Lower lobe of right lung (tissue), 2 donors: ENCODE data around the gene UST. TPM values are rescaled to one million over a fixed set of nuclear protein-coding genes. Genes with fewer than 3 reads are reported as not detected.

Source experiments
- ATAC-seq, 2 donors: fragments of 200-7000 bp; cut with Tn5 transposase; one replicate each; pipeline ENCODE4 v1.9.1; 2020 to 2022; ENCODE audit warnings: mild to moderate bottlenecking in 2 of 2, moderate library complexity in 2 of 2
- DNase-seq: peaks from one replicate; pipeline ENCODE4 v3.0.0-alpha.2; 2020
- H3K27ac ChIP-seq: fragments of 200-600 bp; one replicate; pipeline ENCODE4 v1.8.0; 2022
- H3K27me3 ChIP-seq: fragments of 200-600 bp; one replicate; pipeline ENCODE4 v1.8.0; 2022; ENCODE audit warnings: low read depth
- H3K36me3 ChIP-seq: fragments of 200-600 bp; one replicate; pipeline ENCODE4 v1.8.0; 2022; ENCODE audit warnings: mild to moderate bottlenecking
- H3K4me1 ChIP-seq: fragments of 200-600 bp; one replicate; pipeline ENCODE4 v1.8.0; 2022
- H3K4me3 ChIP-seq: fragments of 200-600 bp; one replicate; pipeline ENCODE4 v1.8.0; 2022; ENCODE audit warnings: mild to moderate bottlenecking
- H3K9me3 ChIP-seq: fragments of 200-600 bp; one replicate; pipeline ENCODE4 v1.8.0; 2022
- CTCF ChIP-seq: fragments of 200-600 bp; IDR thresholded peaks from one replicate; pipeline ENCODE4 v1.8.0; 2022; ENCODE audit warnings: antibody characterized with exemption, mild to moderate bottlenecking
- intact Hi-C: fragments of 100-400 bp; cut with DNase I; formaldehyde crosslinking; loops from one replicate; pipeline ENCODE4 v1.11.0; 2022
- total RNA-seq: library from RNA; stranded (reverse); fragmentation: NEBNext Ultra II Directional; extraction: Animal tissue kit (Norgen Biotek cat#: 25700); gene quantifications from one replicate; pipeline ENCODE4 v1.2.1, GENCODE V29; 2021
- donor health status: DM: no; HTN: yes; CAD: no; lungs with severe emphysema.

UST gene
- total RNA-seq, 1 donor from 2014 or later: 11.8 TPM

GRCh38 chr6:148983966-148984365 lies 237.1 kb downstream of the UST start:
- no peaks in the 10 kb centered on the region for H3K4me1 ChIP-seq
- no peak for TF ChIP-seq CTCF
- no peaks in the 10 kb centered on the region for H3K9me3 ChIP-seq
- DNase-seq (no peak), ATAC-seq (no peak)
- H3K27ac ChIP-seq: no peak overlapping the region
- intact Hi-C loops: no loop called here
- H3K36me3 ChIP-seq: no peaks in the 10 kb centered on the region
- no peak overlapping the region for H3K4me3 ChIP-seq
- no peaks in the 10 kb centered on the region for H3K27me3 ChIP-seq

GRCh38 chr6:148984531-148985056 lies 237.8 kb downstream of the UST start:
- Histone ChIP-seq H3K4me3 (no peak overlapping the region), H3K27ac (no peak overlapping the region), H3K27me3 (no peaks in the 10 kb centered on the region), H3K9me3 (no peaks in the 10 kb centered on the region), H3K36me3 (no peaks in the 10 kb centered on the region), H3K4me1 (no peaks in the 10 kb centered on the region)
- intact Hi-C loops: no loop called here
- DNase-seq (no peak), ATAC-seq (no peak)
- TF ChIP-seq CTCF: no peak

- no peak for DNase-seq
- Histone ChIP-seq H3K4me3 (no peak overlapping the region), H3K4me1 (no peaks in the 10 kb centered on the region), H3K27me3 (no peaks in the 10 kb centered on the region), H3K27ac (no peak overlapping the region), H3K9me3 (no peaks in the 10 kb centered on the region), H3K36me3 (no peaks in the 10 kb centered on the region)
- ATAC-seq: no peak
- intact Hi-C loops: no loop called here
- TF ChIP-seq CTCF: no peak
Measured at GRCh38 chr6:148985499-148985898, 238.7 kb downstream of the UST start.

GRCh38 chr6:148986608-148987007 lies 239.8 kb downstream of the UST start:
- H3K4me3 ChIP-seq: no peak overlapping the region
- DNase-seq: no peak

GRCh38 chr6:148987982-148988381 lies 241.2 kb downstream of the UST start:
- Histone ChIP-seq H3K4me1 (no peaks in the 10 kb centered on the region), H3K36me3 (no peaks in the 10 kb centered on the region), H3K9me3 (no peaks in the 10 kb centered on the region), H3K27ac (no peak overlapping the region), H3K4me3 (no peak overlapping the region), H3K27me3 (no peaks in the 10 kb centered on the region)
- no peak for TF ChIP-seq CTCF
- intact Hi-C loops: no loop called here
- DNase-seq (no peak), ATAC-seq (no peak)

More at GRCh38 chr6:148986608-148987007, 239.8 kb downstream of the UST start:
- no peak overlapping the region for H3K27ac ChIP-seq
- H3K27me3 ChIP-seq: no peaks in the 10 kb centered on the region
- no peak for ATAC-seq
- intact Hi-C loops: no loop called here
- H3K4me1 ChIP-seq: no peaks in the 10 kb centered on the region
- H3K9me3 ChIP-seq: no peaks in the 10 kb centered on the region
- TF ChIP-seq CTCF: no peak
- no peaks in the 10 kb centered on the region for H3K36me3 ChIP-seq

- TF ChIP-seq CTCF: no peak
- Histone ChIP-seq H3K36me3 (no peaks in the 10 kb centered on the region), H3K27me3 (no peaks in the 10 kb centered on the region), H3K27ac (no peak overlapping the region), H3K4me1 (no peaks in the 10 kb centered on the region), H3K4me3 (no peak overlapping the region), H3K9me3 (no peaks in the 10 kb centered on the region)
- ATAC-seq (no peak), DNase-seq (no peak)
- intact Hi-C loops: no loop called here
Measured at GRCh38 chr6:148989585-148989984, 242.8 kb downstream of the UST start.
